ENCODE data around the gene AGBL4. TPM values are rescaled to one million over a fixed set of nuclear protein-coding genes. Genes with fewer than 3 reads are reported as not detected.

The AGBL4 gene
- total and polyA plus RNA-seq, 2 of the 13 experiments (the other 11 are each of a cell fraction or from before 2014, with no cell fraction given): not detected

GRCh38 chr1:48735796-48736195 lies 1288.0 kb downstream of the AGBL4 start:
- H3K9me3 ChIP-seq (ENCODE audit: low read length): no peaks in the 10 kb centered on the region
- no peak overlapping the region for H3K4me2 ChIP-seq (ENCODE audit: low read depth, low read length)
- H4K20me1 ChIP-seq (ENCODE audit: insufficient read depth, low read length): no peaks in the 10 kb centered on the region
- ChIA-PET CTCF (ENCODE audit: low intra/inter-chr PET ratio, low total read pairs) (no interaction called here), POLR2A (no interaction called here)
- H3K79me2 ChIP-seq (ENCODE audit: insufficient read depth, low read length): no peaks in the 10 kb centered on the region
- intact Hi-C loops (cut with micrococcal nuclease; ENCODE audit: unreplicated experiment) (no loop called here), in situ Hi-C loops (cut with HindIII; ENCODE audit: extremely low pct_ligation_motif_present, low pct_unique_long_range_greater_than_20kb) (no loop called here)
- no peak for FAIRE-seq
- BruUV-seq (replicated peaks): no TSS peak
- no peak for ATAC-seq
- no peaks in the 10 kb centered on the region for H3K27me3 ChIP-seq (ENCODE audit: control insufficient read depth in 1 of 2, insufficient read depth in 2 of 2, low read length in 2 of 2)
- WGBS (ENCODE audit: low lambda C conversion rate): 68% methylated on average over 6 of the region's 6 CpGs
- H3K36me3 ChIP-seq (replicated peaks in 1 of 2; ENCODE audit: control insufficient read depth in 1 of 2, insufficient read depth in 2 of 2, low read length in 2 of 2): no peaks in the 10 kb centered on the region
- TF ChIP-seq RBM22 (optimal IDR thresholded peaks at IDR 0.05; ENCODE audit: low read length) (no peak), XRCC5 (optimal IDR thresholded peaks at IDR 0.05; ENCODE audit: low read length) (no peak), PAXIP1 (CRISPR knock-in tag; conservative IDR thresholded peaks at IDR 0.05) (no peak), FOXA3 (CRISPR knock-in tag; IDR thresholded peaks at IDR 0.05) (no peak), DMTF1 (CRISPR knock-in tag; IDR thresholded peaks at IDR 0.05) (no peak), TRAFD1 (CRISPR knock-in tag; IDR thresholded peaks at IDR 0.05; ENCODE audit: borderline replicate concordance) (no peak), THAP11 (CRISPR knock-in tag; IDR thresholded peaks at IDR 0.05) (no peak), SNAPC2 (CRISPR knock-in tag; IDR thresholded peaks at IDR 0.05) (no peak), ZNF672 (CRISPR knock-in tag; IDR thresholded peaks at IDR 0.05) (no peak), MBD4 (IDR thresholded peaks at IDR 0.05; ENCODE audit: borderline replicate concordance, low read length) (no peak), ZNF674 (CRISPR knock-in tag; IDR thresholded peaks at IDR 0.05; ENCODE audit: low read depth) (no peak), ETV5 (CRISPR knock-in tag; IDR thresholded peaks at IDR 0.05; ENCODE audit: borderline replicate concordance) (no peak), SIN3A (IDR thresholded peaks at IDR 0.05; ENCODE audit: borderline replicate concordance, low read depth, low read length) (no peak), ZNF615 (CRISPR knock-in tag; IDR thresholded peaks at IDR 0.05; ENCODE audit: borderline replicate concordance) (no peak), ZBTB8A (CRISPR knock-in tag; IDR thresholded peaks at IDR 0.05; ENCODE audit: borderline replicate concordance, low read depth) (no peak), SOX5 (CRISPR knock-in tag; IDR thresholded peaks at IDR 0.05; ENCODE audit: borderline replicate concordance) (no peak), ZNF234 (CRISPR knock-in tag; conservative IDR thresholded peaks at IDR 0.05) (no peak)
- H3K4me1 ChIP-seq (ENCODE audit: insufficient read depth, low read length): peaks cover 11% of the 10 kb centered on the region; the same call in 1 of the 2 replicates
- no peak overlapping the region for H3K27ac ChIP-seq (ENCODE audit: extremely low read length, insufficient read depth, low read length)
- H3K4me3 ChIP-seq (replicated peaks in 1 of 3; ENCODE audit: insufficient read depth in 1 of 3, low read depth in 2 of 3, low read length in 3 of 3): no peak overlapping the region
- no peak for DNase-seq (ENCODE audit: low spot score)
- no peak overlapping the region for H3K9ac ChIP-seq (ENCODE audit: insufficient read depth, low read depth, low read length)
- no peak overlapping the region for H2AFZ ChIP-seq (ENCODE audit: low read length)
